Esophagus muscularis mucosa (tissue), 3 donors: ENCODE data around the gene PLEKHG3.

Source experiments
- POLR2AphosphoS5 ChIP-seq, 2 donors: sonication (generic); formaldehyde crosslinking; IDR thresholded peaks; one replicate each; pipeline ENCODE4 v1.6.1; 2017; ENCODE audit warnings: antibody characterized with exemption in 2 of 2
- TF ChIP-seq, protein P1 (sequence below), 3 experiments: fragments of 200-600 bp in 2 of 3; fragments of 450-650 bp in 1 of 3; sonication (generic) in 2 of 3; IDR thresholded peaks; one replicate each; pipeline ENCODE4 v1.5.1; 2017 to 2019; ENCODE audit warnings: antibody characterized with exemption in 3 of 3, mild to moderate bottlenecking in 2 of 3, moderate library complexity in 1 of 3

DNA sequence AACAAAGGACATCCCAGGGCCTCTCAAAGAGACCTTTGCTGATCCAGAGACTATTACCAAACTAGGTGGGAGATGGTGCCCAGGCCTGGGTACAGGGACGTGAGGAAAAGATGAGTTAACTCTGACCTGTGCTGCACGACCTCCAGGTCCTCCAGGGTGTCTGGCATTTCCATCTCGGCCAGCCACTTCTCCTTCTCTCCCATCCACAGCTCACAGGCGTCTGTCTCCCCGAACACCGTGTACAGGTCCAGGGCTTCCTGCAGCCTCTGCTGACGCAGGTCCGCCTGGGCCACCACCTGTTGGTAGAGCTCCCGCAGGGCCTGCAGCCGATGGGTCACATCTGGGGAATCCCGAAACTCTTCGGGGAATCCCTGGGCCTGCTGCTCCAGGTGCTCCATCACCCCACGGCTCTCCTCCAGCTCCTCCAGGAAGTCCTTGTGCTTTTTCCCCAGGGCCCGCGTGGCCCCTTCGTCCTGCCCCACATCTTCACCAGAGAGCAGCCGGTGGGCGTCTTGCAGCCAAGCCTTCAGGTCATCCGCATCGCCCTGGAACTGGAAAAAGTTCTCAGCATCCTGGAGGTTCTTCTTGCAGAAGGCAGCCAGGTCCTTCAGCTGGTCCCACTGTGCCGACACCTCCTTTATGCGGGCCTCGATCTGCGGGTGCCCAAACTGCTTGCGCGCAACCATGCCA lies 88.8 kb downstream of the PLEKHG3 start:
- TF ChIP-seq, protein P1, sequence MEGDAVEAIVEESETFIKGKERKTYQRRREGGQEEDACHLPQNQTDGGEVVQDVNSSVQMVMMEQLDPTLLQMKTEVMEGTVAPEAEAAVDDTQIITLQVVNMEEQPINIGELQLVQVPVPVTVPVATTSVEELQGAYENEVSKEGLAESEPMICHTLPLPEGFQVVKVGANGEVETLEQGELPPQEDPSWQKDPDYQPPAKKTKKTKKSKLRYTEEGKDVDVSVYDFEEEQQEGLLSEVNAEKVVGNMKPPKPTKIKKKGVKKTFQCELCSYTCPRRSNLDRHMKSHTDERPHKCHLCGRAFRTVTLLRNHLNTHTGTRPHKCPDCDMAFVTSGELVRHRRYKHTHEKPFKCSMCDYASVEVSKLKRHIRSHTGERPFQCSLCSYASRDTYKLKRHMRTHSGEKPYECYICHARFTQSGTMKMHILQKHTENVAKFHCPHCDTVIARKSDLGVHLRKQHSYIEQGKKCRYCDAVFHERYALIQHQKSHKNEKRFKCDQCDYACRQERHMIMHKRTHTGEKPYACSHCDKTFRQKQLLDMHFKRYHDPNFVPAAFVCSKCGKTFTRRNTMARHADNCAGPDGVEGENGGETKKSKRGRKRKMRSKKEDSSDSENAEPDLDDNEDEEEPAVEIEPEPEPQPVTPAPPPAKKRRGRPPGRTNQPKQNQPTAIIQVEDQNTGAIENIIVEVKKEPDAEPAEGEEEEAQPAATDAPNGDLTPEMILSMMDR (IDR thresholded peaks at IDR 0.05), result no peak
- no peak for TF ChIP-seq POLR2AphosphoS5 (IDR thresholded peaks at IDR 0.05)
